Measurements from ENCODE around the gene TMEM235.
A peak's percentile ranks its signal among the peaks of the same experiment; 100 is the strongest.

The TMEM235 gene

DNA sequence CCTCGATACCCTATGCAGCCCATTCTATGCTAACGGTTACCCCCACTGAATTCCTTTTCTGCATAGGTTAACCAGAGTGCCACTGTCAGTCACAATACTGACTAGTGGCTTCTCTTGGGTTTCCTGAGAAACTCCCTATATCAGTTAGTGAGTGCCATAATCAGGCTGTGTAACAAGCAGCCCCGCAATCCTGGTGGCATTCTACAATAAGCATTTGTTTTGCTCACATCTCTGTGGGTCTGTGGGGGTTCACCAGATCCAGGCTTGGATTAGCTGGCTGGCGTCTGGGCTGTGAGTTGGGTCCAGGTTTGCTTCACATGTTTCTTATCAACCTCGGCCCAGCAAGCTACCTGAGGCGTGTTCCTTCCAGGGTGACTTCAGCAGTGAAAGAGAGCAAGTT, 42.4 kb downstream of the TMEM235 start:
- DNase-seq, result no peak

DNA sequence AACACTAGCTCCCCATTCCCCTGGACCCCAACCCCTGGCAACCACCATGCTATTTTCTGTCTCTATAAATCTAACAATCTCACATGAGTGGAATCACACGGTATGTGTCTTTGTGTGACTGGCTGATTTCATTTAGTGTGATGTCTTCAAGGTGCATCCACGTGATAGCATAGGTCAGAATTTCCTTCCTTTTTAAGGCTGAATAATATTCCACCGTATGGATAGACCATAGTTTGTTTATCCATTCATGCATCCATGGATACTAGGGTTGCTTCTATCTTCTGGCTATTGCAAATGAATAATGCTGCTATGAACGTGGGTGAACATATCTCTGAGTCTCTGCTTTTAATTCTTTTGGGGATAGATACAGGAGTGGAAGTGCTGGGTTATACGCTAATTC, 43.9 kb downstream of the TMEM235 start:
- DNase-seq, result no peak

DNA sequence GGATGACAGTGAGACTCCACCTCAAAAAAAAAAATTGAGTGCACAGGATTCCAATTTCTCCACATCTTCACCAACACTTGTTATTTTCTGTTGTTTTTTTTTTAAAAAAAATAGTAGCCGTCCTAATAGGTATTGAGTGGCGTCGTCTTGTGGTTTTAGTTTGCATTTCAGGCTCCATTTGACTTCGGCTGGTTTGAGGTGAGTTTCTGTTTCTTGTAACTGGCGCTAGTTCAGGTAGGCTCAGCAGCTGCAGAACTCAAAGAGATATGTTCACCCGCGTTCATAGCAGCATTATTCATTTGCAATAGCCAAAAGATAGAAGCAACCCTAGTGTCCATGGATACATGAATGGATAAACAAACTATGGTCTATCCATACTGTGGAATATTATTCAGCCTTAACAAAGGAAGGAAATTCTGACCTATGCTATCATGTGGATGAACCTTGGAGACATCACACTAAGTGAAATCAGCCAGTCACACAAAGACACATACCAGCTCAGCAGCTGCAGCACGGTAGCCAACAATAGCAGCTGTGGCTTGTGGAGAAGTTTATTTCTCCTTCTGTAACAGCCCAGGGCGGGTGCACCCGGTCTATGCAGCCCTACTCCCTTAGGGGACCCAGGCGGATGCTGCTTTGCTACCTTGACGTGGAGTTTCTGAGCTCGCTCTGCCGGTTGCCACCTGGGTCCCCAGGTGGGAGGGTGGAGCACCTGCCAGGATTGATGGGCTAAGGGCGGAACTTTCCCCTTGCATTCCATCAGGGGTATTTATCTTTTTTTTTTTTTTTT, 44.9 kb downstream of the TMEM235 start:
- no peak for DNase-seq

DNA sequence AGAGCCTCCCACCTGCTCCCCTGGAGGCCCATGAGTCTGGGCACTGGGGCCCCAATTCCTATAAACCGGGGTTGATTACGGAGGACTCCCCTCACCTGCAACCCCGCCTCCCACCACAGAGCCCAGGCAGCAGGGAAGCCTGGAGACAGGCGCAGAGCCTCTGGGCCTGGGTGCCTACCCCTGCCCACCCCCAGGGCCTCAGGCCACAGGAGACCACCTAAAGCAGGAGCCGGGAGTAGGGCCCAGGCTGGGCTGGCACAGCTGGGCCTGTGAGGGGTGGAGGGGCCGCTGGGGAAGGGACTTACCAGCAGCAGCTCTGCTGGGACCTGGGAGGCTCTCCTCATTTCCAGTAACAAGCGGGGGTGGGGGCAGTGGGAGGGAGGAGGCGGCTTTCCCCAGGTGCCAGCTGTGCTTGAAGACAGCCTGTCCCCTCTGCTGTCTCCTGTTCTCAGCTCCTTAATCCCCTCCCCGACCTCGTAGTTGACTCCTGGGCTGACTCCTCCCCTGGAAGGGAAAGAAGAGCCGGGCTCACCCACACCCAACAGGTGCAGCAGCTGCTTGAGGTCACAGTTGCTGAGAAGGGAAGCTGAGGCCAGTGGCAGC, 46.8 kb downstream of the TMEM235 start:
- DNase-seq, result no peak

DNA sequence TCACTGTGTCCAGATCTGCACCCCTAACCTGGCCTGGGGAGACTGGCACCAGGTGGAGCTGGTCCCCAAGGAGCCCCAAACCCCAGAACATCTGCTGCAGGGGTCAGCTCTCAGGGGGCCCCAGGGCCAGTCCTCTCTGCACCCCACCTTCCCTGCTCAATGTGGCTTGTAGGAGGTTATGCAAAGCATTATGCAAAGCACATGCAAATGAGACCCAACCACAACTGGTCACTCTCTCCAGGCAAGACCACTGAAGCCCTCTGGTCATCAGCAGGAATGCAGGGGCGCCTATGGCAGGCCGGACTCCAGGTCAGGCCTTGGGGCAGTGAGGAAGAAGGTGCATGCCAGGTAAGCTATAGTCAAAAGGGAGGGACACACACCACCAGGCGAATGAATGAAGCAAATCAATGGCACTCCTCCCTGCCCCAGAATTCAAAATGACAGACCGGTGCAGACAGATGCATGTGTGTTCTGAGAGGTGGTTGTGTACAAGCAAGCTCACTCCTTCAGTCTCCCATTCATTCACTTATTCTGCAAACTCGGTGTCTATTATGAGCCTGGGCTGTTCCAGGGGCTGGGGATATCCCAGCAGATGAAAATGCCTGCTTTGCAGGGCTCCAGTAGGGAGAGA, 48.0 kb downstream of the TMEM235 start:
- DNase-seq, result no peak

DNA sequence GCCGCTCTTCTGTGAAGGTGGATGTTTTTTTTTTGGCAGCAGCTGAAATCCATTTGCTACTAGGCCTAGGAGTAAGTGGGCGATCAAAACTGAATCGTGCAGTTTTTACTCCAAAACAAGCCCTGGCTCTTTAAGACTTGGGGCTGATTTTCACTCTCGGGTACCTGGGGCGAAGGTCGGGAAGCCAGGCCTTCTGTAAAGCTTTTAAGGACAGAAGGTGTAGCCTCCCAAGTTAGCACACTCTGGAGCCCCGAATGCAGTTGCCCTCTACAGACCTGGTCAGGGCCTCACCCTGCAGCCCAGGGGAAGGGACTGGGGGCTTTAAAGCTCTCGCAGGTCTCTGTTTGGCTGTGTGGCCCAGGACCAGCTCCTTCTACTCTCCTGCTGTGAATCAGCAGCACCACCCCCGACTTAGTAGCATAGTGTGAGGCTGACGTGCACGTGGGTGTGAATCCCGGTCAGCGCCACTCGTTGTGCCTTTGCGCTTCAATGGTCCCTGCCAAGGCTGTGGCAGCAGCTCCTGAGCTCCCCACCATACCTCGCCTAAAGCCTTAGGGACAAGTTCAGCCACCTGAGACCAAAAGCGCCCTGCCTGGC, 49.9 kb downstream of the TMEM235 start:
- no peak for DNase-seq

DNA sequence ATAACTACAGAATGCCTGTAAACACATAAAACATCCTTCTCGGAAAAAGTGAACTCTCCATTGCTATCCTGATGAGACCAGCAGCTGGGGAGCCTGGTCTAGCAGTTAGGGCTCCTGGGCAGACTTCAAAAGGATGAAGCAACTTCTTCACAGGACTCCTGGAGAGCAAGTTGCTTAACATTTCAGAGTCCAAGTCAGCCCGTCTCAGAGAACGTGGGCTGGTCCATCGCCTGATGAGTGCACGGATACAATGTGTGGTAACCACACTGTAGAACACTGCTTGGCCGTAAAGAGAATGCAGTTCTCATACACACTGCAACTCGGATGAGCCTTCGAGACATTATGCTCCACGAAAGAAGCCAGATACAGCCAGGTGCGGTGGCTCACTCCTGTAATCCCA, 52.7 kb downstream of the TMEM235 start:
- no peak for DNase-seq

DNA sequence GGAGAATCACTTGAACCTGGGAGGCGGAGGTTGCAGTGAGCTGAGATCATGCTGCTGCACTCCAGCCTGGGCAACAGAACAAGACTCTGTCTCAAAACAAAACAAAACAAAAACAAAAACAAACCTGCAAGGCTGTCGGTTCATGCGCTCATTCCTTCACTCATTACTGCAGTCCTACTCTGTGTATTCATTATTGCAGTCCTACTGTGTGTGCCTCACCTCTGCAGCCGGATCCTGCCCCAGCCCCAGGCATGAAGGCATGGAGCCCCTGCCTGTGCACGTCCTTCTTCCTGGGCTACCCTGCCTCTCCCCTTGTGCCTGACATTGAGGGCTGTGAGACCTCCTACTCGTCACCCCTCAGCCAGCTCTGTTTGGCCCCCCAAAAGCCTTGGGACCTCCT, 57.6 kb downstream of the TMEM235 start:
- DNase-seq, result no peak

DNA sequence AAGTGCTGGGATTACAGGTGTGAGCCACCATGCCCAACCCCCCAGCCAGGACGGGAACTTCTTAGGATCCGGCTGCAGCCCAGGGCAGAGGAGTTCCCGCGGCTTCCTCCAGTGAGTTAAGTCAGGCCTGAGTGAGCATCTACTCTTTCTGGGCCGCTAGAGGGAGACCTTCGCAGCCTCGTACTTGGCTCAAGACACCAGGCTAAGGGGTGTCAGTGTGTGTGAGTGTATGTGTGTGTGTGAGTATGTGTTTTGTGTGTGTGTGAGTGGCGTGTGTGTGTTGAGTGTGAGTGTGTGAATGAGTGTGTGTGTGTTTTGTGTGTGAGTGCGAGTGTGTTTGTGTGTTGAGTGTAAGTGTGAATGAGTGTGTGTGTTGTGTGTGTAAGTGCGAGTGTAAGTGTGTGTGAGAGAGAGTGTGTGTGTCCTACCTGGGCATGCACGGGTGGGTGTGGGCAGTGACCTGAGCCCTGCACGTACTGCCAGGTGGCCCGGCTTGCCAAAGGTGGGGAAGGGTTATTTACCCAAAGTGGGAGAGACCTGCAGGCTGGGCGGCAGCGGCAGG, 58.5 kb downstream of the TMEM235 start:
- peak; percentile 45 for DNase-seq

Measured in DMS 273 treated with DMSO at 0.1 percent for 48 hours (cell line).